Anterior cingulate cortex (tissue), 58 donors: ENCODE data around the gene CRADD.
"Not testable (repeated sequence)": the region's sequence is repeated elsewhere in the genome, so short reads cannot be mapped to it uniquely, and the experiment has no call there.

Source experiments
- DNase-seq, 58 donors: peaks; one replicate each; lab custom pipeline; 2025; lab: John Stamatoyannopoulos, UW

Gene CRADD

GRCh38 chr12:93753838-93754429 lies 76.8 kb downstream of the CRADD start:
- no peak for DNase-seq

GRCh38 chr12:93754859-93755258 lies 77.7 kb downstream of the CRADD start:
- DNase-seq, result not testable (repeated sequence)

- no peak for DNase-seq
These were observed 79.1 kb downstream of the CRADD start for GRCh38 chr12:93756288-93756687.

GRCh38 chr12:93757792-93758694 lies 80.9 kb downstream of the CRADD start:
- DNase-seq, result no peak

- no peak for DNase-seq
These were observed 81.7 kb downstream of the CRADD start for GRCh38 chr12:93758801-93759373.

- no peak for DNase-seq
These were observed 82.4 kb downstream of the CRADD start for GRCh38 chr12:93759512-93760081.

GRCh38 chr12:93760275-93760875 lies 83.2 kb downstream of the CRADD start:
- DNase-seq, result no peak

GRCh38 chr12:93762059-93762719 lies 85.0 kb downstream of the CRADD start:
- no peak for DNase-seq

GRCh38 chr12:93762912-93763553 lies 85.9 kb downstream of the CRADD start:
- no peak for DNase-seq

- DNase-seq, result no peak
These were observed 86.6 kb downstream of the CRADD start for GRCh38 chr12:93763746-93764147.

GRCh38 chr12:93766371-93766770 lies 89.2 kb downstream of the CRADD start:
- DNase-seq, result no peak

GRCh38 chr12:93766796-93767523 lies 89.8 kb downstream of the CRADD start:
- peak in 17 of 58 donors; percentile 8 to 61 (median 27) for DNase-seq

GRCh38 chr12:93767524-93767863 lies 90.3 kb downstream of the CRADD start:
- DNase-seq, result no peak

- DNase-seq, result no peak
These were observed 95.0 kb downstream of the CRADD start for GRCh38 chr12:93772003-93772700.

GRCh38 chr12:93773122-93773871 lies 96.1 kb downstream of the CRADD start:
- DNase-seq, result no peak

GRCh38 chr12:93776581-93777018 lies 99.4 kb downstream of the CRADD start:
- DNase-seq, result peak in 4 of 58 donors; percentile 7 to 37 (median 18)

- DNase-seq, result peak in 2 of 58 donors; percentile 8 to 10
These were observed 100.1 kb downstream of the CRADD start for GRCh38 chr12:93777254-93777653.

- peak in 4 of 58 donors; percentile 8 to 22 (median 19) for DNase-seq
These were observed 101.1 kb downstream of the CRADD start for GRCh38 chr12:93778306-93778705.
